ENCODE results near the gene FMN1.

GRCh38 chr15:33116198-33116597 is 78.3 kb downstream of the FMN1 start:
- TF ChIP-seq HHEX (CRISPR knock-in tag; IDR thresholded peaks at IDR 0.05), result no peak
- TF ChIP-seq TAF1 (CRISPR knock-in tag; IDR thresholded peaks at IDR 0.05), result no peak
- no peak for TF ChIP-seq ZNF180 (CRISPR knock-in tag; IDR thresholded peaks at IDR 0.05; ENCODE audit: borderline replicate concordance, low read depth)
- no peak for TF ChIP-seq REST (IDR thresholded peaks at IDR 0.05; ENCODE audit: borderline replicate concordance in 1 of 2, low read depth in 1 of 2, low read length in 2 of 2)
- TF ChIP-seq, protein P1, sequence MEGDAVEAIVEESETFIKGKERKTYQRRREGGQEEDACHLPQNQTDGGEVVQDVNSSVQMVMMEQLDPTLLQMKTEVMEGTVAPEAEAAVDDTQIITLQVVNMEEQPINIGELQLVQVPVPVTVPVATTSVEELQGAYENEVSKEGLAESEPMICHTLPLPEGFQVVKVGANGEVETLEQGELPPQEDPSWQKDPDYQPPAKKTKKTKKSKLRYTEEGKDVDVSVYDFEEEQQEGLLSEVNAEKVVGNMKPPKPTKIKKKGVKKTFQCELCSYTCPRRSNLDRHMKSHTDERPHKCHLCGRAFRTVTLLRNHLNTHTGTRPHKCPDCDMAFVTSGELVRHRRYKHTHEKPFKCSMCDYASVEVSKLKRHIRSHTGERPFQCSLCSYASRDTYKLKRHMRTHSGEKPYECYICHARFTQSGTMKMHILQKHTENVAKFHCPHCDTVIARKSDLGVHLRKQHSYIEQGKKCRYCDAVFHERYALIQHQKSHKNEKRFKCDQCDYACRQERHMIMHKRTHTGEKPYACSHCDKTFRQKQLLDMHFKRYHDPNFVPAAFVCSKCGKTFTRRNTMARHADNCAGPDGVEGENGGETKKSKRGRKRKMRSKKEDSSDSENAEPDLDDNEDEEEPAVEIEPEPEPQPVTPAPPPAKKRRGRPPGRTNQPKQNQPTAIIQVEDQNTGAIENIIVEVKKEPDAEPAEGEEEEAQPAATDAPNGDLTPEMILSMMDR (CRISPR knock-in tag; IDR thresholded peaks at IDR 0.05), result no peak
- no peak for TF ChIP-seq TCF7L2 (IDR thresholded peaks at IDR 0.05; ENCODE audit: low read depth, low read length)
- TF ChIP-seq POLR2G (IDR thresholded peaks at IDR 0.05; ENCODE audit: low read depth, low read length), result no peak
- TF ChIP-seq BCLAF1 (IDR thresholded peaks at IDR 0.05), result no peak
- TF ChIP-seq ZNF792 (CRISPR knock-in tag; IDR thresholded peaks at IDR 0.05), result no peak
- TF ChIP-seq ZNF616 (CRISPR knock-in tag; IDR thresholded peaks at IDR 0.05; ENCODE audit: low read depth), result no peak
- no peak for TF ChIP-seq SP1 (IDR thresholded peaks at IDR 0.05)
- no peak for TF ChIP-seq SP1 (CRISPR knock-in tag; IDR thresholded peaks at IDR 0.05)

All from HepG2 (cell line).